D721Med (cell line): Measurements from ENCODE around the gene ZDHHC8.

Experiments
- DNase-seq: peaks from one replicate; pipeline ENCODE4 v3.0.0; 2011; ENCODE audit warnings: low spot score; ENCODE audit not compliant: insufficient read length
- FAIRE-seq: peaks from 2 replicates; lab custom pipeline; 2011; peaks lifted over from hg19 to GRCh38; lab: Jason Lieb, UNC
- CTCF ChIP-seq: IDR thresholded peaks from 2 replicates; pipeline ENCODE4 v1.5.1; 2012; ENCODE audit warnings: mild to moderate bottlenecking, control low read depth; ENCODE audit not compliant: insufficient read depth; ENCODE audit errors: missing control alignments

Gene ZDHHC8

GRCh38 chr22:20111689-20112622 lies 19.6 kb upstream of the ZDHHC8 start:
- TF ChIP-seq CTCF: no peak
- FAIRE-seq: no peak
- no peak for DNase-seq

GRCh38 chr22:20112623-20113511 lies 18.7 kb upstream of the ZDHHC8 start:
- no peak for FAIRE-seq
- TF ChIP-seq CTCF: no peak
- no peak for DNase-seq

- DNase-seq: no peak
- TF ChIP-seq CTCF: no peak
- FAIRE-seq: no peak
Observed at GRCh38 chr22:20113551-20114310, 17.9 kb upstream of the ZDHHC8 start.

GRCh38 chr22:20114506-20115475 lies 16.8 kb upstream of the ZDHHC8 start:
- no peak for DNase-seq
- FAIRE-seq: no peak
- TF ChIP-seq CTCF: no peak

GRCh38 chr22:20115691-20116375 lies 15.8 kb upstream of the ZDHHC8 start, which contains the start of gene RANBP1:
Gene RANBP1, plus strand, starts transcription at chr22:20116104. Its CDS starts 81 bp downstream, at chr22:20116185.
- FAIRE-seq (no peak), DNase-seq (no peak)
- no peak for TF ChIP-seq CTCF
